RWPE2 (cell line): Measurements from ENCODE around the gene CXorf65.
A peak's percentile ranks its signal among the peaks of the same experiment; 100 is the strongest.

ENCODE experiments used
- ATAC-seq: fragments of 200-7000 bp; cut with Tn5 transposase; 3 replicates; pipeline ENCODE4 v1.9.1; 2021; ENCODE audit warnings: low read depth
- DNase-seq: peaks from one replicate; pipeline ENCODE4 v3.0.0-alpha.2; 2020; ENCODE audit warnings: low spot score
- H3K27ac ChIP-seq: fragments of 450-650 bp; 2 replicates; pipeline ENCODE4 v1.5.1; 2017; ENCODE audit warnings: mild to moderate bottlenecking; ENCODE audit not compliant: poor library complexity, severe bottlenecking
- H3K27me3 ChIP-seq: fragments of 250-450 bp; sonication (Bioruptor Pico); 2 replicates; pipeline ENCODE4 v1.5.1; 2021; ENCODE audit warnings: mild to moderate bottlenecking, moderate library complexity; ENCODE audit not compliant: insufficient read depth, poor library complexity, severe bottlenecking
- H3K36me3 ChIP-seq: fragments of 250-450 bp; sonication (Bioruptor Pico); 2 replicates; pipeline ENCODE4 v1.5.1; 2020; ENCODE audit warnings: low read depth, mild to moderate bottlenecking, moderate library complexity
- H3K4me1 ChIP-seq: fragments of 250-450 bp; sonication (Bioruptor Pico); 2 replicates; pipeline ENCODE4 v1.5.1; 2021; ENCODE audit warnings: mild to moderate bottlenecking, moderate library complexity; ENCODE audit not compliant: insufficient read depth, poor library complexity, severe bottlenecking
- H3K4me3 ChIP-seq: fragments of 250-450 bp; sonication (Bioruptor Pico); 2 replicates; pipeline ENCODE4 v1.5.1; 2021; ENCODE audit warnings: mild to moderate bottlenecking, moderate library complexity; ENCODE audit not compliant: severe bottlenecking
- H3K9me3 ChIP-seq: fragments of 250-450 bp; sonication (Bioruptor Pico); 2 replicates; pipeline ENCODE4 v1.5.1; 2021; ENCODE audit warnings: mild to moderate bottlenecking, moderate library complexity; ENCODE audit not compliant: severe bottlenecking
- CTCF ChIP-seq: fragments of 450-650 bp; IDR thresholded peaks from one replicate; pipeline ENCODE4 v1.5.1; 2017; ENCODE audit warnings: mild to moderate bottlenecking, moderate library complexity; ENCODE audit not compliant: poor library complexity, severe bottlenecking

Gene CXorf65

GRCh38 chrX:71100581-71101505, 5.7 kb downstream of the CXorf65 start:
- no peak for TF ChIP-seq CTCF
- no peaks in the 10 kb centered on the region for H3K4me1 ChIP-seq
- H3K36me3 ChIP-seq, result no peaks in the 10 kb centered on the region
- no peaks in the 10 kb centered on the region for H3K27me3 ChIP-seq
- DNase-seq (no peak), ATAC-seq (no peak)
- no peaks in the 10 kb centered on the region for H3K9me3 ChIP-seq
- H3K27ac ChIP-seq, result no peak overlapping the region
- H3K4me3 ChIP-seq, result no peak overlapping the region

GRCh38 chrX:71099736-71100135, 6.8 kb downstream of the CXorf65 start:
- no peak for ATAC-seq
- no peak overlapping the region for H3K4me3 ChIP-seq
- H3K27ac ChIP-seq, result no peak overlapping the region
- no peaks in the 10 kb centered on the region for H3K4me1 ChIP-seq
- no peak for DNase-seq
- no peaks in the 10 kb centered on the region for H3K27me3 ChIP-seq
- H3K36me3 ChIP-seq, result no peaks in the 10 kb centered on the region
- no peak for TF ChIP-seq CTCF
- H3K9me3 ChIP-seq, result no peaks in the 10 kb centered on the region

- H3K27ac ChIP-seq, result no peak overlapping the region
Observed at GRCh38 chrX:71098951-71099506, 7.5 kb downstream of the CXorf65 start.

GRCh38 chrX:71098302-71098701, 8.2 kb downstream of the CXorf65 start:
- ATAC-seq (no peak), DNase-seq (no peak)
- TF ChIP-seq CTCF, result peak; percentile 32
- Histone ChIP-seq H3K4me1 (no peaks in the 10 kb centered on the region), H3K36me3 (no peaks in the 10 kb centered on the region), H3K27ac (no peak overlapping the region), H3K9me3 (no peaks in the 10 kb centered on the region), H3K27me3 (no peaks in the 10 kb centered on the region), H3K4me3 (no peak overlapping the region)

More at GRCh38 chrX:71098951-71099506, 7.5 kb downstream of the CXorf65 start:
- Histone ChIP-seq H3K9me3 (no peaks in the 10 kb centered on the region), H3K36me3 (no peaks in the 10 kb centered on the region), H3K4me1 (no peaks in the 10 kb centered on the region), H3K27me3 (no peaks in the 10 kb centered on the region), H3K4me3 (no peak overlapping the region)
- ATAC-seq (no peak), DNase-seq (no peak)
- no peak for TF ChIP-seq CTCF

- ATAC-seq (no peak), DNase-seq (no peak)
- H3K27ac ChIP-seq, result no peak overlapping the region
- H3K9me3 ChIP-seq, result no peaks in the 10 kb centered on the region
- TF ChIP-seq CTCF, result no peak
- peak overlapping the region; percentile 45 for H3K4me3 ChIP-seq
- H3K4me1 ChIP-seq, result no peaks in the 10 kb centered on the region
- no peaks in the 10 kb centered on the region for H3K27me3 ChIP-seq
- no peaks in the 10 kb centered on the region for H3K36me3 ChIP-seq
Observed at GRCh38 chrX:71096760-71097032, 9.8 kb downstream of the CXorf65 start.
